ENCODE measurements around the gene GHR. TPM values are rescaled to one million over a fixed set of nuclear protein-coding genes. Genes with fewer than 3 reads are reported as not detected.

The GHR gene
- total RNA-seq, 1 donor from 2014 or later = 2.3 TPM

DNA sequence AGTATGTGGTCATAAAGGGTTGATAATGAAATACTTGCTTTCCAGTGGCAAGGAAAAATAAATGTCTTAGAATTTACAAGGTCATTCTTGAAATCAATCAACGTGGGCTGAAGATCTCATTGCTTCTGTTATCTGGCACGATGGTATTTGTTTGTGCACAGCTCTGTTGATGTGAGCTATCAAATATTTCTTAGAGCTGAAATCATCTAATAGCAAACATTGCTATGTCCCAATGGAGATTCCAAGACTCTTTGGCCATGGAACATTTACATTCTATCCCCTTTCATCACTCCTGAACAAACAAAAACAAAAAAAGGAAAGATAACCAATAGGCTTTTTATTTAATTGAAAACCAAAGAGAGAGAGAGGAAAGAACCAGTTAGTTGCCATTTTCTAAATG lies 221.9 kb downstream of the GHR start:
- no peak overlapping the region for H3K4me3 Mint-ChIP-seq (ENCODE audit: unreplicated experiment)
- Histone ChIP-seq H3K79me2 (ENCODE audit: insufficient read depth, low read length) (no peaks in the 10 kb centered on the region), H3K4me3 (ENCODE audit: insufficient read depth, low read depth, low read length) (no peak overlapping the region), H3K9me3 (ENCODE audit: insufficient read depth, low read depth, low read length) (no peaks in the 10 kb centered on the region), H3K9ac (ENCODE audit: low read length) (no peak overlapping the region), H3K4me1 (ENCODE audit: insufficient read depth, low read length) (no peaks in the 10 kb centered on the region), H3K36me3 (ENCODE audit: insufficient read depth, low read length) (no peaks in the 10 kb centered on the region), H2AFZ (ENCODE audit: low read depth, low read length) (no peak overlapping the region), H4K20me1 (ENCODE audit: insufficient read depth, low read length) (no peaks in the 10 kb centered on the region), H3K27me3 (ENCODE audit: insufficient read depth, low read length) (no peaks in the 10 kb centered on the region), H3K4me2 (ENCODE audit: low read length) (no peak overlapping the region), H3K27ac (ENCODE audit: low read depth, low read length) (no peak overlapping the region)
- H3K27me3 Mint-ChIP-seq (ENCODE audit: low read depth, unreplicated experiment) = no peaks in the 10 kb centered on the region
- peaks cover 21% of the 10 kb centered on the region for H3K4me1 Mint-ChIP-seq (ENCODE audit: low read depth, unreplicated experiment)
- no peaks in the 10 kb centered on the region for H3K36me3 Mint-ChIP-seq (ENCODE audit: low read depth, unreplicated experiment)
- no peak overlapping the region for H3K27ac Mint-ChIP-seq (ENCODE audit: unreplicated experiment)
- FAIRE-seq (no peak), DNase-seq (ENCODE audit: low read depth) (peak; percentile 27)
- H3K9me3 Mint-ChIP-seq (ENCODE audit: unreplicated experiment) = peaks cover 2% of the 10 kb centered on the region
- no peak for TF ChIP-seq EZH2 (IDR thresholded peaks at IDR 0.05; ENCODE audit: insufficient read depth, low read length)
- TF ChIP-seq, protein P1, sequence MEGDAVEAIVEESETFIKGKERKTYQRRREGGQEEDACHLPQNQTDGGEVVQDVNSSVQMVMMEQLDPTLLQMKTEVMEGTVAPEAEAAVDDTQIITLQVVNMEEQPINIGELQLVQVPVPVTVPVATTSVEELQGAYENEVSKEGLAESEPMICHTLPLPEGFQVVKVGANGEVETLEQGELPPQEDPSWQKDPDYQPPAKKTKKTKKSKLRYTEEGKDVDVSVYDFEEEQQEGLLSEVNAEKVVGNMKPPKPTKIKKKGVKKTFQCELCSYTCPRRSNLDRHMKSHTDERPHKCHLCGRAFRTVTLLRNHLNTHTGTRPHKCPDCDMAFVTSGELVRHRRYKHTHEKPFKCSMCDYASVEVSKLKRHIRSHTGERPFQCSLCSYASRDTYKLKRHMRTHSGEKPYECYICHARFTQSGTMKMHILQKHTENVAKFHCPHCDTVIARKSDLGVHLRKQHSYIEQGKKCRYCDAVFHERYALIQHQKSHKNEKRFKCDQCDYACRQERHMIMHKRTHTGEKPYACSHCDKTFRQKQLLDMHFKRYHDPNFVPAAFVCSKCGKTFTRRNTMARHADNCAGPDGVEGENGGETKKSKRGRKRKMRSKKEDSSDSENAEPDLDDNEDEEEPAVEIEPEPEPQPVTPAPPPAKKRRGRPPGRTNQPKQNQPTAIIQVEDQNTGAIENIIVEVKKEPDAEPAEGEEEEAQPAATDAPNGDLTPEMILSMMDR (IDR thresholded peaks at IDR 0.05; ENCODE audit: insufficient read depth, low read depth, low read length) = no peak

DNA sequence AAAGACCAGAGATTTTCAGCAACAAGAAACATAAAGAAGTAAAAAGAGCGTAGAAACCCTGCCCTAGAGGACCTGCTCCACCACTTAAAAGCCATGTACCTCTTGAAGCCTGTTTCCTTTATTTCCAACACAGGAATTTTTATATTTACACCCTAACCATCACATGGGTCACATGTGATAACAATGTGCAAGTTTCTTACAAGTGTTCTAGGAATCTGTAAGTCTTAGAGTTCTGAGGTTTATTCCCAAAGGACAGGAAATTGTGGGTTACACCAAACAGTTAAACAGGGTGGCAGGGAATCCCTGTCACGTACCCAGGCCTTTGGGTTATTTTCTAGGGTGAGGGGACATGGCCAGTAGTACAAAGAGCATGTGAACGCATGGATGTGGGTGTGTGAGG lies 224.8 kb downstream of the GHR start:
- no peak for DNase-seq (ENCODE audit: low read depth)
- Histone ChIP-seq H3K4me3 (ENCODE audit: insufficient read depth, low read depth, low read length) (no peak overlapping the region), H2AFZ (ENCODE audit: low read depth, low read length) (no peak overlapping the region), H3K4me1 (ENCODE audit: insufficient read depth, low read length) (no peaks in the 10 kb centered on the region), H3K36me3 (ENCODE audit: insufficient read depth, low read length) (no peaks in the 10 kb centered on the region), H3K9ac (ENCODE audit: low read length) (no peak overlapping the region), H3K79me2 (ENCODE audit: insufficient read depth, low read length) (no peaks in the 10 kb centered on the region), H3K27me3 (ENCODE audit: insufficient read depth, low read length) (no peaks in the 10 kb centered on the region), H4K20me1 (ENCODE audit: insufficient read depth, low read length) (no peaks in the 10 kb centered on the region), H3K4me2 (ENCODE audit: low read length) (no peak overlapping the region), H3K27ac (ENCODE audit: low read depth, low read length) (no peak overlapping the region), H3K9me3 (ENCODE audit: insufficient read depth, low read depth, low read length) (no peaks in the 10 kb centered on the region)
- H3K4me1 Mint-ChIP-seq (ENCODE audit: low read depth, unreplicated experiment) = peaks cover 15% of the 10 kb centered on the region
- no peak for FAIRE-seq
- H3K36me3 Mint-ChIP-seq (ENCODE audit: low read depth, unreplicated experiment) = no peaks in the 10 kb centered on the region
- no peaks in the 10 kb centered on the region for H3K9me3 Mint-ChIP-seq (ENCODE audit: unreplicated experiment)
- H3K27ac Mint-ChIP-seq (ENCODE audit: unreplicated experiment) = peak overlapping the region; percentile 9
- TF ChIP-seq, protein P1 (IDR thresholded peaks at IDR 0.05; ENCODE audit: insufficient read depth, low read depth, low read length) = no peak
- TF ChIP-seq EZH2 (IDR thresholded peaks at IDR 0.05; ENCODE audit: insufficient read depth, low read length) = no peak
- H3K4me3 Mint-ChIP-seq (ENCODE audit: unreplicated experiment) = no peak overlapping the region
- H3K27me3 Mint-ChIP-seq (ENCODE audit: low read depth, unreplicated experiment) = no peaks in the 10 kb centered on the region

DNA sequence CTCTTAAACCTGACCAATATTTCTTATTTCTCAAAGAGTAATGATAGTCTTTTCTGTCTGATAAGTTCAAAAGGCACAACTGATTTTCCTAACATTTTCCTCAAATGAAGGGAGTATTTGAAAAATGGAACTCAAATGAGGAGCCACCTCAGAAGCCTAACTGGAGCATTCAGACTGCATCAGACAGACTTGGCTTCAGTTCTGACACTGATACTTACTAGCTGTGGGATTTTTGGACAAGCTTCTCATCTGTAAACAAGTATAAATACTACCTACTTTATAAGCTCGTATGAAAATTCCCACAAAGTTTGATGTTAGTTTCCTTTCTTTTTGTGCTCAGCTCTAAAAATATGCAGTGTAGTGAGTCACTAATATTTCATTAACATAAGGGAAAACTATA lies 225.7 kb downstream of the GHR start:
- Histone ChIP-seq H3K9ac (ENCODE audit: low read length) (no peak overlapping the region), H2AFZ (ENCODE audit: low read depth, low read length) (no peak overlapping the region), H3K4me3 (ENCODE audit: insufficient read depth, low read depth, low read length) (no peak overlapping the region), H3K27me3 (ENCODE audit: insufficient read depth, low read length) (no peaks in the 10 kb centered on the region), H3K79me2 (ENCODE audit: insufficient read depth, low read length) (no peaks in the 10 kb centered on the region), H4K20me1 (ENCODE audit: insufficient read depth, low read length) (no peaks in the 10 kb centered on the region), H3K36me3 (ENCODE audit: insufficient read depth, low read length) (no peaks in the 10 kb centered on the region), H3K9me3 (ENCODE audit: insufficient read depth, low read depth, low read length) (no peaks in the 10 kb centered on the region), H3K4me1 (ENCODE audit: insufficient read depth, low read length) (no peaks in the 10 kb centered on the region), H3K4me2 (ENCODE audit: low read length) (no peak overlapping the region), H3K27ac (ENCODE audit: low read depth, low read length) (no peak overlapping the region)
- no peaks in the 10 kb centered on the region for H3K27me3 Mint-ChIP-seq (ENCODE audit: low read depth, unreplicated experiment)
- peaks cover 16% of the 10 kb centered on the region for H3K4me1 Mint-ChIP-seq (ENCODE audit: low read depth, unreplicated experiment)
- H3K27ac Mint-ChIP-seq (ENCODE audit: unreplicated experiment) = no peak overlapping the region
- FAIRE-seq (no peak), DNase-seq (ENCODE audit: low read depth) (no peak)
- no peak overlapping the region for H3K4me3 Mint-ChIP-seq (ENCODE audit: unreplicated experiment)
- TF ChIP-seq, protein P1 (IDR thresholded peaks at IDR 0.05; ENCODE audit: insufficient read depth, low read depth, low read length) = no peak
- no peak for TF ChIP-seq EZH2 (IDR thresholded peaks at IDR 0.05; ENCODE audit: insufficient read depth, low read length)
- H3K9me3 Mint-ChIP-seq (ENCODE audit: unreplicated experiment) = no peaks in the 10 kb centered on the region
- H3K36me3 Mint-ChIP-seq (ENCODE audit: low read depth, unreplicated experiment) = no peaks in the 10 kb centered on the region
